ENCODE results near the gene PDZD7.

- TF ChIP-seq KAT2B (IDR thresholded peaks at IDR 0.05; ENCODE audit: low read depth, low read length) (no peak), TBL1XR1 (IDR thresholded peaks at IDR 0.05; ENCODE audit: low read length in 2 of 2) (no peak), ZNF124 (CRISPR knock-in tag; IDR thresholded peaks at IDR 0.05) (no peak), POLR2AphosphoS5 (IDR thresholded peaks at IDR 0.05; ENCODE audit: control insufficient read depth, insufficient read depth, low read depth, low read length) (no peak), ZNF263 (CRISPR knock-in tag; IDR thresholded peaks at IDR 0.05; ENCODE audit: borderline replicate concordance) (no peak)
- TF ChIP-seq, protein P1, sequence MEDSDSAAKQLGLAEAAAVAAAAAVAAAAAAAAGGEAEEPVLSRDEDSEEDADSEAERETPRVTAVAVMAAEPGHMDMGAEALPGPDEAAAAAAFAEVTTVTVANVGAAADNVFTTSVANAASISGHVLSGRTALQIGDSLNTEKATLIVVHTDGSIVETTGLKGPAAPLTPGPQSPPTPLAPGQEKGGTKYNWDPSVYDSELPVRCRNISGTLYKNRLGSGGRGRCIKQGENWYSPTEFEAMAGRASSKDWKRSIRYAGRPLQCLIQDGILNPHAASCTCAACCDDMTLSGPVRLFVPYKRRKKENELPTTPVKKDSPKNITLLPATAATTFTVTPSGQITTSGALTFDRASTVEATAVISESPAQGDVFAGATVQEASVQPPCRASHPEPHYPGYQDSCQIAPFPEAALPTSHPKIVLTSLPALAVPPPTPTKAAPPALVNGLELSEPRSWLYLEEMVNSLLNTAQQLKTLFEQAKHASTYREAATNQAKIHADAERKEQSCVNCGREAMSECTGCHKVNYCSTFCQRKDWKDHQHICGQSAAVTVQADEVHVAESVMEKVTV (CRISPR knock-in tag; IDR thresholded peaks at IDR 0.05), result no peak
Measured at GRCh38 chr10:100987685-100988049, 43.3 kb downstream of the PDZD7 start.
